Mesendoderm (in vitro differentiated cells): ENCODE results near the gene INSYN1.

Experiments
- DNase-seq: peaks from one replicate; pipeline ENCODE4 v3.0.0; 2013
- H2AK5ac ChIP-seq: 2 replicates; pipeline ENCODE4 v1.6.1; 2013; ENCODE audit warnings: low read length, inconsistent platforms
- H2BK120ac ChIP-seq: 2 replicates; pipeline ENCODE4 v1.6.1; 2013; ENCODE audit warnings: low read depth, mild to moderate bottlenecking, low read length, moderate library complexity, mixed read lengths
- H2BK15ac ChIP-seq: replicated peaks from 2 replicates; pipeline ENCODE4 v1.6.1; 2013; ENCODE audit warnings: low read depth, mild to moderate bottlenecking, moderate library complexity
- H2BK5ac ChIP-seq: 2 replicates; pipeline ENCODE4 v1.6.1; 2013; ENCODE audit warnings: low read length, inconsistent platforms
- H3K18ac ChIP-seq: 2 replicates; pipeline ENCODE4 v1.6.1; 2013; ENCODE audit warnings: mild to moderate bottlenecking, low read length, mixed read lengths
- H3K23ac ChIP-seq: one replicate; pipeline ENCODE4 v1.6.1; 2013; ENCODE audit warnings: low read length
- H3K27ac ChIP-seq: 2 replicates; pipeline ENCODE4 v1.5.1; 2013; ENCODE audit warnings: low read depth, mild to moderate bottlenecking, inconsistent platforms, low read length, moderate library complexity
- H3K27me3 ChIP-seq: 2 replicates; pipeline ENCODE4 v1.6.1; 2013; ENCODE audit warnings: low read length, control low read depth, mild to moderate bottlenecking, inconsistent platforms; ENCODE audit not compliant: insufficient read depth, poor library complexity
- H3K36me3 ChIP-seq: 2 replicates; pipeline ENCODE4 v1.6.1; 2013; ENCODE audit warnings: low read length, inconsistent platforms; ENCODE audit not compliant: control insufficient read depth, insufficient read depth
- H3K4ac ChIP-seq: one replicate; pipeline ENCODE4 v1.6.1; 2013; ENCODE audit warnings: low read depth, mild to moderate bottlenecking, low read length, moderate library complexity
- H3K4me1 ChIP-seq: 2 replicates; pipeline ENCODE4 v1.6.1; 2013; ENCODE audit warnings: low read depth, low read length, inconsistent platforms; ENCODE audit not compliant: control insufficient read depth
- H3K4me2 ChIP-seq: 2 replicates; pipeline ENCODE4 v1.6.1; 2013; ENCODE audit warnings: low read length
- H3K4me3 ChIP-seq: 2 replicates; pipeline ENCODE4 v1.5.1; 2013; ENCODE audit warnings: mild to moderate bottlenecking, low read length
- H3K56ac ChIP-seq: one replicate; pipeline ENCODE4 v1.6.1; 2013; ENCODE audit warnings: low read length
- H3K79me1 ChIP-seq: 2 replicates; pipeline ENCODE4 v1.6.1; 2013; ENCODE audit warnings: low read length, inconsistent platforms
- H3K79me2 ChIP-seq: 2 replicates; pipeline ENCODE4 v1.6.1; 2013; ENCODE audit warnings: mild to moderate bottlenecking, low read length; ENCODE audit not compliant: control insufficient read depth, insufficient read depth
- H3K9ac ChIP-seq: 2 replicates; pipeline ENCODE4 v1.6.1; 2013; ENCODE audit warnings: low read length, inconsistent platforms
- H4K5ac ChIP-seq: one replicate; pipeline ENCODE4 v1.6.1; 2013; ENCODE audit warnings: low read length
- H4K8ac ChIP-seq: one replicate; pipeline ENCODE4 v1.6.1; 2013; ENCODE audit warnings: low read depth, mild to moderate bottlenecking, control low read depth, low read length, moderate library complexity
- WGBS: extraction: QIAGEN DNeasy Blood & Tissue Kit; methylation state at CpG from one replicate; pipeline ENCODE4 v1.1.7; 2013; ENCODE audit warnings: low lambda C conversion rate, missing lambda C conversion rate; ENCODE audit not compliant: insufficient coverage; ENCODE audit errors: extremely low coverage; 5-methylcytosine and 5-hydroxymethylcytosine counted together

The INSYN1 gene

GRCh38 chr15:73760330-73761329 is 7.5 kb upstream of the INSYN1 start:
- Histone ChIP-seq H3K27me3 (no peaks in the 10 kb centered on the region), H3K18ac (no peak overlapping the region), H3K36me3 (no peaks in the 10 kb centered on the region), H3K4me2 (no peak overlapping the region), H2BK15ac (no peak overlapping the region), H3K56ac (no peak overlapping the region), H3K4me1 (no peaks in the 10 kb centered on the region), H2BK5ac (no peak overlapping the region), H3K4ac (no peak overlapping the region), H4K5ac (no peak overlapping the region), H2AK5ac (no peak overlapping the region), H3K27ac (no peak overlapping the region), H3K79me1 (no peaks in the 10 kb centered on the region), H4K8ac (no peak overlapping the region), H3K23ac (no peak overlapping the region), H3K4me3 (no peak overlapping the region), H2BK120ac (no peak overlapping the region), H3K79me2 (no peaks in the 10 kb centered on the region), H3K9ac (no peak overlapping the region)
- DNase-seq = no peak
- WGBS = no CpG with 5 or more reads among the region's 11 CpGs

GRCh38 chr15:73758461-73758860 is 5.3 kb upstream of the INSYN1 start:
- no peak overlapping the region for H3K56ac ChIP-seq
- no peak overlapping the region for H3K4me2 ChIP-seq
- WGBS = no CpG with 5 or more reads among the region's 5 CpGs

GRCh38 chr15:73757571-73757970 is 4.4 kb upstream of the INSYN1 start:
- Histone ChIP-seq H3K9ac (no peak overlapping the region), H3K27ac (no peak overlapping the region), H4K8ac (no peak overlapping the region), H3K4me2 (no peak overlapping the region), H2AK5ac (no peak overlapping the region), H3K4me1 (peaks cover 9% of the 10 kb centered on the region), H3K79me1 (no peaks in the 10 kb centered on the region), H3K4me3 (no peak overlapping the region), H3K79me2 (no peaks in the 10 kb centered on the region), H2BK5ac (no peak overlapping the region), H3K18ac (no peak overlapping the region), H2BK120ac (no peak overlapping the region), H2BK15ac (no peak overlapping the region), H4K5ac (no peak overlapping the region), H3K4ac (no peak overlapping the region), H3K36me3 (no peaks in the 10 kb centered on the region), H3K27me3 (no peaks in the 10 kb centered on the region), H3K56ac (no peak overlapping the region), H3K23ac (no peak overlapping the region)
- DNase-seq = no peak

More at GRCh38 chr15:73758461-73758860, 5.3 kb upstream of the INSYN1 start:
- Histone ChIP-seq H3K36me3 (no peaks in the 10 kb centered on the region), H3K4me3 (no peak overlapping the region), H4K8ac (no peak overlapping the region), H3K79me2 (no peaks in the 10 kb centered on the region), H3K9ac (no peak overlapping the region), H3K4me1 (peaks cover 9% of the 10 kb centered on the region), H3K79me1 (no peaks in the 10 kb centered on the region), H3K27ac (no peak overlapping the region), H4K5ac (no peak overlapping the region), H2BK15ac (no peak overlapping the region), H3K18ac (no peak overlapping the region), H3K27me3 (no peaks in the 10 kb centered on the region), H2BK5ac (no peak overlapping the region), H3K23ac (no peak overlapping the region), H2AK5ac (no peak overlapping the region), H2BK120ac (no peak overlapping the region), H3K4ac (no peak overlapping the region)
- no peak for DNase-seq

- Histone ChIP-seq H3K79me2 (no peaks in the 10 kb centered on the region), H2AK5ac (no peak overlapping the region), H3K9ac (no peak overlapping the region), H3K4me2 (no peak overlapping the region), H2BK15ac (no peak overlapping the region), H3K4me3 (no peak overlapping the region), H3K23ac (no peak overlapping the region), H3K4ac (no peak overlapping the region), H3K36me3 (no peaks in the 10 kb centered on the region), H3K27ac (no peak overlapping the region), H3K27me3 (no peaks in the 10 kb centered on the region), H3K18ac (no peak overlapping the region), H2BK120ac (no peak overlapping the region), H3K4me1 (peaks cover 9% of the 10 kb centered on the region), H3K56ac (no peak overlapping the region), H4K8ac (no peak overlapping the region), H3K79me1 (no peaks in the 10 kb centered on the region), H2BK5ac (no peak overlapping the region), H4K5ac (no peak overlapping the region)
- no peak for DNase-seq
- no CpG with 5 or more reads among the region's 3 CpGs for WGBS
Measured at GRCh38 chr15:73756947-73757513, 3.9 kb upstream of the INSYN1 start.

GRCh38 chr15:73756390-73756789 is 3.2 kb upstream of the INSYN1 start:
- H3K18ac ChIP-seq = no peak overlapping the region
- no peaks in the 10 kb centered on the region for H3K79me2 ChIP-seq
- H3K27me3 ChIP-seq = no peaks in the 10 kb centered on the region
- H3K27ac ChIP-seq = no peak overlapping the region
- peaks cover 11% of the 10 kb centered on the region for H3K4me1 ChIP-seq
- no peak overlapping the region for H2AK5ac ChIP-seq
- no peak overlapping the region for H3K56ac ChIP-seq
- no CpG with 5 or more reads among the region's 2 CpGs for WGBS
- no peak overlapping the region for H3K4me3 ChIP-seq
- no peak overlapping the region for H3K4me2 ChIP-seq
- no peak for DNase-seq
- H3K23ac ChIP-seq = no peak overlapping the region
- H2BK120ac ChIP-seq = no peak overlapping the region
- no peak overlapping the region for H2BK15ac ChIP-seq
- H4K5ac ChIP-seq = no peak overlapping the region
- H4K8ac ChIP-seq = no peak overlapping the region
- H3K36me3 ChIP-seq = no peaks in the 10 kb centered on the region
- no peak overlapping the region for H2BK5ac ChIP-seq
- H3K79me1 ChIP-seq = no peaks in the 10 kb centered on the region
- H3K9ac ChIP-seq = no peak overlapping the region
- no peak overlapping the region for H3K4ac ChIP-seq
